NCI-H2227 treated with DMSO at 0.1 percent for 48 hours (cell line): Measurements from ENCODE around the gene ABHD14A.
A peak's percentile ranks its signal among the peaks of the same experiment; 100 is the strongest.

Experiments used
- DNase-seq: peaks from one replicate; lab custom pipeline; 2025; lab: John Stamatoyannopoulos, UW

ABHD14A gene

GRCh38 chr3:51997172-51997571 is 22.3 kb downstream of the ABHD14A start:
- DNase-seq: no peak

DNA sequence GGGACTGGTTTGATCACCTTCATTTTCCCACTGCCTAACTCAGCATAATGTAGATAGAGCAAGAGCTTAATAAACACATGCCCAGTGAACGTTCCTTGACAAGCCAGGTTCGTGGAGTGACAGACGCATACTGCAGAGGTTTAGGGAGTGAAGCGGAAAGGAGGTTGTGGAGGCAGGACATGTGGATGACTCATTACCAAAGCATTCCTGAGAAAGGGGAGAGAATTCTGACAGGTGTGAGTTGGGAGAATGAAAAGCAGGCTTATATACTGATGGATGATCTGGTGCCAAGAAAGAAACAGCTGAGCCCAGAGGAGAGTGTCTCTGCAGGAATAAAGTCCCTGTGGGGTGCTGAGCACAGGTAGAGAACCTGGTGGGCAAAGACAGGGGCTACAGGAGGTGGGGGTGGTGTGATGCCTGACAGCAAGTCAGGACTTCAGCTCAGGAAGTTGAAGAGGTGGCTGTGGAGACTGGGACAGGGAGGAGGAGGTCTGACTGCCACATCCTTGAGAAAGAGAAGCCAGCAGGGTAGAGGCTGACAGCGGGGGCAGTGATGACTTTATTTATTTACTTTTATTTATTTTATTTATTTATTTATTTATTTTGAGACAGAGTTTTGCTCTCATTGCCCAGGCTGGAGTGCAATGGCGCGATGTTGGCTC is 23.2 kb downstream of the ABHD14A start:
- DNase-seq: no peak

DNA sequence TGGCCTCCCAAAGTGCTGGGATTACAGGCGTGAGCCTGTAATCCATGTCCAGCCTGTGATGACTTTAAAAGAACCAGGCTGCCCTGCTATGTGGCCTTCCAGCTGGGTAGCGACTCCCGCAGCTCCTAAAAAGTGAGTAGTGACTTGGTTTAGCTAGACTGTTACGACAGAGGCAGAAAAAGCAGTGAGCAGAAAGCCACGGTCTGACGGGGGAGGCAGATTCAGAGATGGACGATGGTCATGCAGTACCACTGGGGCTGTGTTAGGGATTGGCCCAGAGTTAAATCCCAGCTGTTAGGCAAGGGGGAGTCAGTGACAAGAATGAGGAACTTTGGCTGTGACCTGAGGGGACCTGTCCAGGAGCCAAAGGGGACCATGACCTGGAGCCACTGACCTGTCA is 23.9 kb downstream of the ABHD14A start:
- DNase-seq: no peak

DNA sequence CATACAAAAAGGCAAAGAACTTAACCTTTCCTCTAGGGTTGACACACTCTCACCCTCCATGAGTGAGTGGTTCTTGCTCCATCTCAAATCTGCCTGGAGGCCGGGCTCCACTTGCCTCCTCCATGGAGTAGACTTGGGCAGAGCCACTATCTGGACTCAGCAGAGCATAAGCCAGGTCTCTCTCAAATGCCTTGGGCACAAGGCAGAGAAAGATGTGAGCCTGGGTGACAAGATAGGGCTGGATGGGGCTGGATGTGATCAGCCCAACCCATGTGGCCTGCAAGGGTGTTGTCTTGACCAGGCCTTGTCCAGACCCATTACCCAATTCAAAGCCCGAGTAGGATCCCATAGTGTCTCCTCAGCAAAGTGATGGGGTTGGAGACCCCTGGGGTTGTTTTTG is 25.0 kb downstream of the ABHD14A start:
- no peak for DNase-seq

GRCh38 chr3:52001443-52001974 is 26.6 kb downstream of the ABHD14A start:
- DNase-seq: peak; percentile 54

- DNase-seq: no peak
These were observed 27.9 kb downstream of the ABHD14A start for GRCh38 chr3:52002748-52003147.

DNA sequence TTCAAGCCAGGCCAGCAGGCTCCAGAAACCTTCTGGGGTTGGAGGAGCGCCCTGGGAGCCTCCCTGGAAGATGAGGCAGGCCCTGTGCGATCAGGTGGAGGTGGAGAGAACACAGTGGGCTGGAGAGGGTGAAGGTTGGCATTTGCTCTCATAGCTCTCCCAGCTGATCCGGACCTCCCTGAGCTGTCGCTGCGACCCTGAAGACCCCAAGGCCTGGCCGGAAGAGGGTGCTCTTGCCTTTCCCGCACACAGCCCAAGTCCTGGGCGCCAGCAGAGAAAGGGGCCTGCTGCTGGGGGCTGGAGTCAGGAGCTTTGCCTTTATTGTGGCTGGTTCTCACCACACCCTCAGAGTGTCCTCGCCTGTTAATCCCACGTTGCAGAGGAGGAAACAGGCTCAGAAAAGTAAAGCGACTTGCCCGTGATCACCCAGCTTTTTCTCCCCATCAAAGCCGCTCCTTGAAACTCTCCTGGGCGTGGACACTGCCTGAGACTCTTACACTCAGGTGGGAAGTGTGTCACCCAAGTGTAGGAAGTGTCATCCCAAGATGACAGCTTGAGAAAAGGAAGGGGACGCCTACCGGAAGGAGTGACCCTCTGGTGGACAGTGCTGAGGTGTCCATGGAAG is 29.4 kb downstream of the ABHD14A start:
- DNase-seq: no peak

DNA sequence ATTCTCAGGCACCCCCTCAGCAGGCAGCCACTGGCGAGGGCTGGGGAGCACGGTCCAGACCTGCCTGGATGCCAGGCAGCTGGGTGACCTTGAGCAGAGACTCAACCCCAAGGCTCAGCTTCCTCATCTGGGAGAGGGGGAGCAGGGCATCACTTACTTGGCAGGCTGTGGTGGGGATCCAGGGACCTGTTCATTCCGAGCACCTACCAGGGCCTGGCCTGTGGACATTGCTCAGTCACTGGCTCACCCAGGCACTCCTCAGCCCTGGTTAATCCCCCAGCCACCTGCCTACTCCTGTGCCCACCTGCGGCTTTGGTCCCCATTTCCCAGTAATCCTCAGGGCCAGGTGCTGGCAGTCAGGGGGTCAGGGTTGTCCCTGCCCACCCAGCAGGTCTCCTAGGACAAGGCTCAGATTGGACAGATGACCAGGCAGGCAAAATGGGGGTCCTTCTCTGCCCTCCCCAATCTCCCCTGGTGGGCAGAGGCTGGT is 30.1 kb downstream of the ABHD14A start:
- DNase-seq: no peak

DNA sequence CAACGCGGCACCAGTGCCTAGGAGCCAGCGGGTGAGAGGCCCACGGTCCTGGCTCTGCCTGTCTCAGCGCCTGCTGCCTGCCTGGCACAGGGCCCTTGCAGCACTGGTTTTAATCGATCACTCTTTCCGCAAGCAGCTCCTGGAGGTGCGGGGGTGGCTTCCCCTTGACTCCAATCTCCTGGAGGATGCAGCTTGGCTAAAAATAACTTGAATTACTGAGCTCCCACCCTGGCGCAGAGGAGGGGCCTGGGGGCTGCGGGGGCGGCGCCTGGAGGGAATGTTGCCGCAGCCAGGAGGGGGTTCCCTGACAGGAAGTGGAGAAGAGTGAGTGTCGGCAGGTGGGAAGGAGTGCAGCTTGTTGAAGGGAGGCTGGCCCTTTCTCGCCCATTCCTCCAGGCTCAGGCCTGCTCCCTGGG is 30.7 kb downstream of the ABHD14A start:
- peak; percentile 54 for DNase-seq

GRCh38 chr3:52006017-52006819 is 31.4 kb downstream of the ABHD14A start:
- no peak for DNase-seq

DNA sequence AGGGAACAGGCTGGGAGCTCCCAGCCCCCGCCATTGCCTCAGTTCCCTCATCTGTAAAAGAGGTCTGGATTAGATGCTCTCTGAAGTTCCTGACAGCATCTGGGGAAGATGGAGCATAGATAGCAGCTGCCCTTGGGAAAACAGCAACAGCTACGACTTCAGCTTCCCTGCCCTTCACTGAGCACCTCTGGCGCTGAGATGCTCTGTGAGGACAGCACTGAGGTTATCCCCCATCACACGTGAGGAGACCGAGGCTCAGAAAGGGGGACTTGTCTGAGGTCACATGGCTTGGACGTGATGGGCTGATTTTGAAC is 31.9 kb downstream of the ABHD14A start:
- no peak for DNase-seq

DNA sequence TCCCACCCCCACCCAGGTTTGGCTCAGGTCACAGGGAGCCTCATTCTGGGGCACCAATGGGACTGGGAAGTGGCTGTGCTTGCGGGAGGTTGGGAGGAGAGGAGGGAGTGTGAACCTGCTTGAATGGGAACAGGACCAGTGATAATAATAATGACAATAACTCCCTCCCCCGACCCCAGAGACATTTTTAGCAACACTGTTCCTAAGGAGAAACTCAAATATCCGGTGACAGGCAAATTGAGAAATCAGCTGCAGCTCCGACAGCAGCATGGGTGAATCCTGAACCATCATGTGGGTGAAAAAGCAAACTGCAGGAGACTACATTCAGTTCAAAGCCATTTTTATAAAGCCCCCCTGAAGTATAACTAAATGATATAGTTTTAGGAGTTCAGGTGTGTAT is 32.4 kb downstream of the ABHD14A start:
- no peak for DNase-seq

DNA sequence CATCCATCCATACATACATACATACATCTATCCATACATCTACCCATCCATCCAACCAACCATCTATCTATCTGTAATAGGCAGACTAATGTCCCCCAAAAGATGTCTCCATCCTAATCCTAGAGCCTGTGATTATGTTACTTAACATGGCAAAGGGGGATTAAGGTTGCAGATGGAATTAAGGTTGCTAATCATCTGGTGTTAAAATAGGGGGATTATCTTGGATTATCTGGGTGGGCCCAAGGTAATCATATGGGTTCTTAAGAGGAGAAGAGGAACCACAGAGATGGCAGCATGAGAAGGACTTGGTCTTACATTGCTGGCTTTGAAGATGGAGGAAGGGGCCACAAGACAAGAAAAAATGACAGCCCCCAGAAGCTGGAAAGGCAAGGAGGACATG is 35.6 kb downstream of the ABHD14A start:
- no peak for DNase-seq

GRCh38 chr3:52012699-52013098 is 37.8 kb downstream of the ABHD14A start:
- DNase-seq: no peak

DNA sequence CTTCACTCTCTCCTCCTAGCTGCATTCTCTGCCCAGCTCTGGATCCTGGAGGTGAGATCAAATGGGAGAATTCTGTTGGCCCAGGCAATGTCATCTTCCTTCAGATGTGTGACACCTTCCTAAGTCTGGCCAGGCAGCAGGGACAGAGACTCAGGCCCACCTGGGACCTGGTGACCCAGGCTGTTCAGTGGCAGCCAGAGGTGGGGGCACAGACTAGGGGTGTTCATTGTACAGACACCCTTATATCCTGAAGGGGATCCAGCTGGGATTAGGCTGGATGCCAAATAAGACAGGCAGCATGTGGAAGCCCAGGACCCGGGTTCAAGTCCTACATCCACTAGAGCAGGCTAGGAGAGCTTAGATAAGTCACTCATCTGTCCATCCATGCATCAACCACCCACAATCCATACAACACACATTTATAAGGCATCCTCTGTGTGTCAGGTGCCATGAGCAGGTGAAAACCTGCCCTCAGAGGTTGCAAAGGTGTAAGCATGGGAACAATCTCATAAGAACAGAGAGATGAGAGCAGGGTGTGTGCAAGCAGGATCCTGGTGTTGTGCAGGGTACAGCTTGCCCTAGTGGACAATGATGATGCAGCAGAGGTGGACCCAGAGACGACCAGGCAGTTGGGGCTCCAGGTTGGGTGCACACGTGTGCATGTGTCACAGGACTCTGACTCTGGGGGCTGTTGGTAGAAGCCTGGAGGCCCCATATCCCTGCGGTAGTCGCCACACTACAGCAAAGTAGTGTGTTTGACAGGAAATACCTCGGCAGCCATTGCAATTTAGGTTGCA is 39.1 kb downstream of the ABHD14A start:
- no peak for DNase-seq

GRCh38 chr3:52014613-52015012 is 39.7 kb downstream of the ABHD14A start:
- DNase-seq: no peak

DNA sequence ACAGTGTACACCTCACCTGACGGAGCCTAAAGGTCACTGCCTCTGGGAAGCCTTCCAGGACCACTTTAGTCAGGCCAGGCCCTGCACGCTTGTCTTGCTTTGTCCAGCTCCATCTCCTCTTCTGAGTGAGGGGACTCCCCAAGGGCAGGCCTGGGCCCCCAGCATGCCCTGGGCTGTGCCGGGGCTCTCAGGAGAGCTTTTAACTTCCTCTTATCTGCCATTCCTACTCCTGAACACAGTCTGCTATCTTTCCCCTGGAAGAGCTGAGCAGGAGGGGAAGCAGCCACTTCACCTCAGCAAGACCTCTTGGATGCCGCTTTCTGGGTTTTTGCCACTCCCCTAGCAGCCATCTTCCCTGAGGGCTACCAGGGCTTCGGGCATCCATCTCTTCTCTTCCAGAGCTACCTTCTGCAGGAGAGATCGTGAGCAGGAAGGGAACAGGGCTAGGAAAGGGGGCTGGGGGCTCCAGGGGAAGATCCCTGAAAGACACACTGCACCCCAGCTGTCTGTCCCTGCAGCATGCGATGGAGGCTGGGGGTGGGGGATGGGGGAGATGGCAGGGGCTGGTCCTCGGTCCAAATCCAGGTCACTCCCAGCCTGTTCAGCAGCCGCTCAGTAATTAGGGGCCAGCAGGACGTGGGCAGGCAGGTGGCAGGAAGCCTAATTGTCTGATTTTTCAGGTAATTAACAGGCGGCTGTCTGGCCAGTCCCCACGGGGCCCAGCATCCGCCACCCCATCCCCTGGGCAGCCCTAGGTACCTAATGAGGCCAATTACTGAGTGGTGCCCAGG is 40.8 kb downstream of the ABHD14A start:
- DNase-seq: peak; percentile 19

GRCh38 chr3:52017586-52017985 is 42.7 kb downstream of the ABHD14A start:
- DNase-seq: no peak

GRCh38 chr3:52018319-52019000 is 43.6 kb downstream of the ABHD14A start:
- DNase-seq: no peak

GRCh38 chr3:52019352-52020080 is 44.7 kb downstream of the ABHD14A start:
- DNase-seq: no peak
